H1 (cell line): ENCODE results near the gene ZNF493. TPM values are rescaled to one million over a fixed set of nuclear protein-coding genes. Genes with fewer than 3 reads are reported as not detected.

Experiments used
- CTCF ChIA-PET: fragments of 300-600 bp; sonication (Branson Sonifier 250); formaldehyde crosslinking; loops from one replicate; lab custom pipeline; 2021; ENCODE audit not compliant: partially characterized antibody; lab: Charles Lee
- POLR2A ChIA-PET: fragments of 300-600 bp; sonication (Branson Sonifier 250); formaldehyde crosslinking; loops from one replicate; lab custom pipeline; 2021; ENCODE audit warnings: inconsistent platforms; ENCODE audit not compliant: partially characterized antibody; lab: Charles Lee
- DNase-seq, 2 experiments: peaks; one replicate each; pipeline versions ENCODE4 v3.0.0 to v3.0.0-alpha.2; 2010 to 2022; ENCODE audit warnings: low spot score in 2 of 2, low read depth in 1 of 2, mixed read lengths in 1 of 2
- FAIRE-seq: peaks from 2 replicates; lab custom pipeline; 2011; peaks lifted over from hg19 to GRCh38; lab: Jason Lieb, UNC
- H2AFZ ChIP-seq: 2 replicates; pipeline ENCODE4 v1.8.1; 2012; ENCODE audit warnings: low read length, inconsistent platforms
- H2AK5ac ChIP-seq: 2 replicates; pipeline ENCODE4 v1.6.1; 2013; ENCODE audit warnings: low read depth, low read length
- H2BK120ac ChIP-seq: replicated peaks from 2 replicates; pipeline ENCODE3; 2013; ENCODE audit warnings: low read depth, low read length, inconsistent platforms
- H2BK12ac ChIP-seq: 2 replicates; pipeline ENCODE4 v1.6.1; 2013; ENCODE audit warnings: low read depth, low read length
- H2BK15ac ChIP-seq: 2 replicates; pipeline ENCODE4 v1.6.1; 2013; ENCODE audit warnings: low read length
- H2BK20ac ChIP-seq: 2 replicates; pipeline ENCODE4 v1.6.1; 2013; ENCODE audit warnings: low read length
- H2BK5ac ChIP-seq: 2 replicates; pipeline ENCODE4 v1.6.1; 2013; ENCODE audit warnings: low read depth, low read length
- H3K14ac ChIP-seq: 2 replicates; pipeline ENCODE4 v1.6.1; 2013; ENCODE audit warnings: inconsistent platforms; ENCODE audit not compliant: insufficient read length
- H3K18ac ChIP-seq: 2 replicates; pipeline ENCODE4 v1.6.1; 2013; ENCODE audit warnings: low read length; ENCODE audit errors: extremely low read depth
- H3K23ac ChIP-seq: 2 replicates; pipeline ENCODE4 v1.6.1; 2013; ENCODE audit warnings: inconsistent platforms; ENCODE audit not compliant: insufficient read length
- H3K23me2 ChIP-seq: 2 replicates; pipeline ENCODE4 v1.6.1; 2013; ENCODE audit warnings: low read depth, low read length
- H3K27ac ChIP-seq: 2 replicates; pipeline ENCODE4 v1.6.1; 2011; ENCODE audit warnings: low read depth, low read length, inconsistent platforms
- H3K27me3 ChIP-seq, 4 experiments: replicated peaks in 1 of 4; 1 replicate in 1 of 4; 2 replicates in 3 of 4; pipeline versions ENCODE4 v1.6.1 to v1.8.1; 2011 to 2013; ENCODE audit warnings: low read length in 3 of 4, mild to moderate bottlenecking in 3 of 4, inconsistent platforms in 2 of 4, mixed read lengths in 2 of 4, moderate library complexity in 1 of 4; ENCODE audit not compliant: control insufficient read depth in 3 of 4, insufficient read depth in 3 of 4; ENCODE audit errors: extremely low read depth in 1 of 4
- H3K36me3 ChIP-seq, 4 experiments: 2 replicates each; pipeline versions ENCODE4 v1.6.1 to v1.8.1; 2011 to 2013; ENCODE audit warnings: mild to moderate bottlenecking in 4 of 4, low read length in 3 of 4, moderate library complexity in 2 of 4, control low read depth in 1 of 4, inconsistent platforms in 1 of 4; ENCODE audit not compliant: insufficient read depth in 4 of 4, control insufficient read depth in 2 of 4
- H3K4ac ChIP-seq: replicated peaks from 2 replicates; pipeline ENCODE3; 2013; ENCODE audit warnings: low read length, low read depth, mixed read lengths, inconsistent platforms; ENCODE audit not compliant: insufficient read length
- H3K4me1 ChIP-seq, 4 experiments: replicated peaks in 1 of 4; 1 replicate in 1 of 4; 2 replicates in 3 of 4; pipeline versions ENCODE4 v1.6.1 to v1.8.1; 2011 to 2013; ENCODE audit warnings: low read length in 3 of 4, inconsistent platforms in 2 of 4, mixed read lengths in 1 of 4; ENCODE audit not compliant: insufficient read depth in 4 of 4, control insufficient read depth in 3 of 4
- H3K4me2 ChIP-seq, 2 experiments: 2 replicates each; pipeline versions ENCODE4 v1.6.1 to v1.8.1; 2011 to 2013; ENCODE audit warnings: low read depth in 2 of 2, low read length in 2 of 2, control low read depth in 1 of 2, inconsistent platforms in 1 of 2, mild to moderate bottlenecking in 1 of 2; ENCODE audit not compliant: insufficient read depth in 1 of 2
- H3K4me3 ChIP-seq, 4 experiments: fragments of 200-600, 300-600 bp in 1 of 4; sonication (generic), shearing (Covaris generic), sonication (Bioruptor Twin) in 1 of 4; 2 replicates each; pipeline versions ENCODE4 v1.5.1 to v1.8.1; 2011 to 2016; ENCODE audit warnings: low read length in 4 of 4, low read depth in 3 of 4, control low read depth in 2 of 4, inconsistent platforms in 2 of 4, mild to moderate bottlenecking in 2 of 4, mixed read lengths in 1 of 4, moderate library complexity in 1 of 4; ENCODE audit not compliant: insufficient read depth in 2 of 4; ENCODE audit errors: extremely low read depth in 1 of 4
- H3K56ac ChIP-seq: replicated peaks from 2 replicates; pipeline ENCODE3; 2013; ENCODE audit warnings: low read depth, mild to moderate bottlenecking, mixed read lengths, low read length, inconsistent platforms; ENCODE audit not compliant: insufficient read length
- H3K79me1 ChIP-seq: 2 replicates; pipeline ENCODE4 v1.6.1; 2013; ENCODE audit warnings: low read depth, low read length, control low read depth
- H3K79me2 ChIP-seq, 2 experiments: 2 replicates each; pipeline versions ENCODE4 v1.6.1 to v1.8.1; 2012 to 2013; ENCODE audit warnings: low read length in 2 of 2, mild to moderate bottlenecking in 2 of 2, inconsistent platforms in 1 of 2; ENCODE audit not compliant: insufficient read depth in 2 of 2, control insufficient read depth in 1 of 2
- H3K9ac ChIP-seq, 4 experiments: replicated peaks in 1 of 4; 1 replicate in 1 of 4; 2 replicates in 3 of 4; pipeline versions ENCODE4 v1.6.1 to v1.8.1; 2011 to 2013; ENCODE audit warnings: low read depth in 3 of 4, low read length in 3 of 4, control low read depth in 2 of 4, mild to moderate bottlenecking in 2 of 4, moderate library complexity in 2 of 4, inconsistent platforms in 1 of 4; ENCODE audit errors: extremely low read depth in 1 of 4
- H3K9me3 ChIP-seq, 2 experiments: 2 replicates each; pipeline versions ENCODE4 v1.6.1 to v1.8.1; 2012 to 2013; ENCODE audit warnings: mild to moderate bottlenecking in 2 of 2, moderate library complexity in 2 of 2, control low read depth in 1 of 2, inconsistent platforms in 1 of 2, low read depth in 1 of 2, low read length in 1 of 2, mixed read lengths in 1 of 2; ENCODE audit not compliant: insufficient read depth in 2 of 2
- H4K20me1 ChIP-seq, 2 experiments: replicated peaks in 1 of 2; 2 replicates each; pipeline versions ENCODE3 to v1.8.1; 2011 to 2013; ENCODE audit warnings: inconsistent platforms in 2 of 2, low read length in 2 of 2, mild to moderate bottlenecking in 1 of 2; ENCODE audit not compliant: insufficient read depth in 2 of 2, control insufficient read depth in 1 of 2
- H4K5ac ChIP-seq: 2 replicates; pipeline ENCODE4 v1.6.1; 2013; ENCODE audit warnings: low read length, low read depth, mixed read lengths, inconsistent platforms; ENCODE audit not compliant: insufficient read length
- H4K8ac ChIP-seq: 2 replicates; pipeline ENCODE4 v1.8.0; 2013; ENCODE audit warnings: mild to moderate bottlenecking, moderate library complexity, low read length, inconsistent platforms; ENCODE audit not compliant: insufficient read depth; ENCODE audit errors: extremely low read depth
- H4K91ac ChIP-seq: replicated peaks from 2 replicates; pipeline ENCODE3; 2013; ENCODE audit warnings: low read length, mixed read lengths, inconsistent platforms; ENCODE audit not compliant: insufficient read length
- CBX5 ChIP-seq: fragments of 300-800, 300-1000 bp; sonication (generic); IDR thresholded peaks from 2 replicates; pipeline ENCODE4 v1.7.1; 2016; ENCODE audit warnings: antibody characterized with exemption, low read length, low read depth
- CHD2 ChIP-seq: IDR thresholded peaks from 2 replicates; pipeline ENCODE4 v1.6.1; 2012; ENCODE audit warnings: low read length, improper control_type of control experiment
- CREB1 ChIP-seq: IDR thresholded peaks from 2 replicates; pipeline ENCODE4 v1.6.1; 2012; ENCODE audit warnings: inconsistent platforms
- EGR1 ChIP-seq: IDR thresholded peaks from 2 replicates; pipeline ENCODE4 v1.6.1; 2011; ENCODE audit warnings: low read depth, low read length, borderline replicate concordance
- JUND ChIP-seq: IDR thresholded peaks from 2 replicates; pipeline ENCODE4 v1.6.1; 2011; ENCODE audit warnings: mild to moderate bottlenecking, improper control_type of control experiment, low read length
- NANOG ChIP-seq: IDR thresholded peaks from 2 replicates; pipeline ENCODE4 v1.6.1; 2011; ENCODE audit warnings: low read length, low read depth, mild to moderate bottlenecking, inconsistent platforms; ENCODE audit not compliant: insufficient read depth, poor library complexity, severe bottlenecking
- PHF8 ChIP-seq: fragments of 200-600 bp; sonication (generic); conservative IDR thresholded peaks from 2 replicates; pipeline ENCODE4 v1.7.1; 2012; ENCODE audit warnings: low read depth, mild to moderate bottlenecking, inconsistent platforms, low read length, moderate library complexity
- RXRA ChIP-seq: IDR thresholded peaks from 2 replicates; pipeline ENCODE4 v1.6.1; 2011; ENCODE audit warnings: low read depth, mild to moderate bottlenecking, low read length, moderate library complexity; ENCODE audit not compliant: insufficient read depth
- SP1 ChIP-seq: IDR thresholded peaks from 2 replicates; pipeline ENCODE4 v1.6.1; 2011; ENCODE audit warnings: low read depth, low read length
- SRF ChIP-seq: IDR thresholded peaks from 2 replicates; pipeline ENCODE4 v1.6.1; 2011; ENCODE audit warnings: mild to moderate bottlenecking, low read depth, low read length, moderate library complexity
- SUZ12 ChIP-seq: fragments of 200-600 bp; sonication (generic); IDR thresholded peaks from 2 replicates; pipeline ENCODE4 v1.6.1; 2012; ENCODE audit warnings: mild to moderate bottlenecking, inconsistent platforms, low read length, moderate library complexity, mixed read lengths
- TAF1 ChIP-seq: IDR thresholded peaks from 2 replicates; pipeline ENCODE4 v1.6.1; 2011; ENCODE audit warnings: mild to moderate bottlenecking, low read depth, low read length
- ZNF274 ChIP-seq: IDR thresholded peaks from 2 replicates; pipeline ENCODE4 v1.7.0; 2012; ENCODE audit warnings: low read length, borderline replicate concordance; ENCODE audit errors: extremely low read depth
- WGBS, 2 experiments: shearing (Covaris generic) in 1 of 2; methylation state at CpG; one replicate each; pipeline versions ENCODE4 v1.1.6 to v1.1.7; 2013 to 2015; ENCODE audit warnings: low lambda C conversion rate in 2 of 2, mixed read lengths in 2 of 2, inconsistent platforms in 1 of 2, low coverage in 1 of 2, missing lambda C conversion rate in 1 of 2; ENCODE audit not compliant: insufficient replicate concordance in 2 of 2, insufficient coverage in 1 of 2, insufficient read length in 1 of 2; ENCODE audit errors: extremely low coverage in 1 of 2, missing lambda C conversion rate in 1 of 2; 5-methylcytosine and 5-hydroxymethylcytosine counted together
- polyA plus RNA-seq, 7 experiments: library from polyadenylated mRNA; depleted of rRNA in 3 of 7; stranded (reverse) in 5 of 7; unstranded in 2 of 7; fragments of >200 nt in 5 of 7; fragments of 200-250 nt in 2 of 7; gene quantifications; 1 replicate in 5 of 7; 2 replicates in 1 of 7; 4 replicates in 1 of 7; pipeline versions ENCODE4 v1.2.1 to v1.2.3, GENCODE V29; 2011 to 2013; ENCODE audit warnings: missing spikeins in 2 of 7, mixed read lengths in 2 of 7
- total RNA-seq: library from RNA; stranded (reverse); fragmentation: NEBNext Ultra II Directional; extraction: Animal tissue kit (Norgen Biotek cat#: 25700); gene quantifications from 2 replicates; pipeline ENCODE4 v1.2.1, GENCODE V29; 2021

The ZNF493 gene
- total and polyA plus RNA-seq, 2 of the 8 experiments (the other 6 are each of a cell fraction or from before 2014, with no cell fraction given): 9.0 to 32.2 TPM

GRCh38 chr19:21463449-21464105 lies 66.6 kb downstream of the ZNF493 start:
- no peaks in the 10 kb centered on the region for H3K23me2 ChIP-seq
- no peak overlapping the region; the same call in 1 of the 2 replicates for H2AK5ac ChIP-seq
- H3K27me3 ChIP-seq: no peaks in the 10 kb centered on the region
- peak overlapping the region; percentile 71 to 72 for H3K4me2 ChIP-seq
- no peak overlapping the region for H2BK15ac ChIP-seq
- H3K18ac ChIP-seq: peak overlapping the region; percentile 87; the same call in 1 of the 2 replicates
- H3K23ac ChIP-seq: no peak overlapping the region
- peak overlapping the region; percentile 88 for H3K56ac ChIP-seq
- no peak overlapping the region for H3K4ac ChIP-seq
- 0 out of 2 replicates have a peak, but pooled peaks cover 2% of the 10 kb centered on the region for H3K79me1 ChIP-seq
- peak overlapping the region; percentile 91 to 100 (median 96) for H3K4me3 ChIP-seq
- peak overlapping the region; percentile 90 to 100 (median 96) for H3K9ac ChIP-seq
- peak overlapping the region; percentile 32 for H3K14ac ChIP-seq
- H2BK20ac ChIP-seq: no peak overlapping the region
- H4K20me1 ChIP-seq: peaks cover 0 to 2% of the 10 kb centered on the region in 2 experiments
- H3K79me2 ChIP-seq: peaks cover 11 to 49% of the 10 kb centered on the region in 2 experiments; a peak in 3 of 4 replicates
- peak overlapping the region; percentile 97 for H4K8ac ChIP-seq
- H2BK5ac ChIP-seq: peak overlapping the region; percentile 91
- peak overlapping the region; percentile 91 for H4K5ac ChIP-seq
- FAIRE-seq: peak; percentile 73
- ChIA-PET POLR2A (interaction anchor here (0.5 to 2.8 kb wide), 27 partner anchors 9 to 687 kb away, joined by 3 to 16 read pairs (median 5); partner anchors contain the start of genes ZNF429, ZNF43, ZNF493 and ZNF66), CTCF (interaction anchor here (0.9 to 3.3 kb wide), 4 partner anchors 20 to 322 kb away, joined by 3 to 12 read pairs (median 4); partner anchors contain the start of gene ZNF431)
- H4K91ac ChIP-seq: peak overlapping the region; percentile 96
- H2BK12ac ChIP-seq: peak overlapping the region; percentile 55; the same call in 1 of the 2 replicates
- peak; percentile 75 to 81 for DNase-seq
- peak overlapping the region; percentile 88 for H2AFZ ChIP-seq
- peaks cover 0 to 17% (median 4%) of the 10 kb centered on the region in 4 experiments; a peak in 2 of 8 replicates for H3K36me3 ChIP-seq
- H3K9me3 ChIP-seq: peaks cover 0 to 3% of the 10 kb centered on the region in 2 experiments; a peak in 1 of 4 replicates
- no peaks in the 10 kb centered on the region; a peak in 1 of 7 replicates for H3K4me1 ChIP-seq
- no peak overlapping the region for H2BK120ac ChIP-seq
- 5% methylated on average over 36 of the region's 38 CpGs; no CpG with 5 or more reads in 1 of the 2 experiments for WGBS, 2 experiments
- H3K27ac ChIP-seq: peak overlapping the region; percentile 85
- TF ChIP-seq JUND (no peak), SRF (no peak), TAF1 (peak; percentile 90), NANOG (no peak), RXRA (no peak), CBX5 (no peak), CREB1 (peak; percentile 56), EGR1 (no peak), CHD2 (peak; percentile 52; the same call in 1 of the 2 replicates), SP1 (no peak), SUZ12 (no peak), ZNF274 (no peak), PHF8 (peak; percentile 90)
